Measurements from ENCODE around the gene SLC15A2.
"Not testable (repeated sequence)": the region's sequence is repeated elsewhere in the genome, so short reads cannot be mapped to it uniquely, and the experiment has no call there.

SLC15A2 gene

GRCh38 chr3:121894301-121894990 lies at the start of gene SLC15A2:
TSS of gene SLC15A2 (plus strand) at chr3:121894401. CDS start at chr3:121894477, 76 bp downstream.
- DNase-seq: no peak

DNA sequence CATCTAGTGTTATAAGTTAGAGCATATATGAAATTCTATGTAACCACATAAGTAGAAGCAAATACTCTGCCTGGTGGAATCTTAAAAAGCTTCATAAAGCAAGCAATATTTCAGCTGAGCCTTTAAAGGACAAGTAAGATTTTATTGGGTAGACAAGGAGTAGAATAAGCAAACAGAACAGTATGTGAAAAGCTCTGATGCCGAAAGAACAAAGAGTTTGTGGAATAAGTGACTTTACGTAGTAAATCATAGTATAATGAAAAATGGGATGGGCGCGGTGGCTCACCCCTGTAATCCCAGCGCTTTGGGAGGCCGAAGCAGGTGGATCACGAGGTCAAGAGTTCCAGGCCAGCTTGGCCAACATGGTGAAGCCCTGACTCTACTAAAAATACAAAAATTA lies 49.3 kb upstream of the SLC15A2 start:
- no peak for DNase-seq

GRCh38 chr3:121852256-121852655 lies 41.9 kb upstream of the SLC15A2 start:
- DNase-seq: no peak

- no peak for DNase-seq
Measured at GRCh38 chr3:121855555-121855954, 38.6 kb upstream of the SLC15A2 start.

DNA sequence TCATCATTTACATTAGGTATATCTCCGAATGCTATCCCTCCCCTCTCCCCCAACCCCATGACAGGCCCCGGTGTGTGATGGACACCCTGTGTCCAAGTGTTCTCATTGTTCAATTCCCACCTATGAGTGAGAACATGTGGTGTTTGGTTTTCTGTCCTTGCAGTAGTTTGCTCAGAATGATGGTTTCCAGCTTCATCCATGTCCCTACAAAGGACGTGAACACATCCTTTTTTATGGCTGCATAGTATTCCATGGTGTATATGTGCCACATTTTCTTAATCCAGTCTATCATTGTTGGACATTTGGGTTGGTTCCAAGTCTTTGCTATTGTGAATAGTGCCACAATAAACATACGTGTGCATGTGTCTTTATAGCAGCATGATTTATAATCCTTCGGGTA lies 36.4 kb upstream of the SLC15A2 start:
- not testable (repeated sequence) for DNase-seq

DNA sequence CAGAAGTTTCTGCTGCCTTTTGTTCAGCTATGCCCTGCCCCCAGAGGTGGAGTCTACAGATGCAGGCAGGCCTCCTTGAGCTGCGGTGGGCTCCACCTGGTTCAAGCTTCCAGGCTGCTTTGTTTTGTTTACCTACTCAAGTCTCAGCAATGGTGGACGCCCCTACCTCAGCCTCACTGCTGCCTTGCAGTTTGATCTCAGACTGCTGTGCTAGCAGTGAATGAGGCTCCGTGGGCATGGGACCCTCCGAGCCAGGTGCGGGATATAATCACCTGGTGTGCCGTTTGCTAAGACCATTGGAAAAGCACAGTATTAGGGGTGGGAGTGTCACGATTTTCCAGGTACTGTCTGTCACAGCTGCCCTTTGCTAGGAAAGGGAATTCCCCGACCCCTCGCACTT lies 31.0 kb upstream of the SLC15A2 start:
- not testable (repeated sequence) for DNase-seq

- DNase-seq: no peak
Measured at GRCh38 chr3:121863801-121864200, 30.4 kb upstream of the SLC15A2 start.

- DNase-seq: no peak
Measured at GRCh38 chr3:121869736-121870135, 24.5 kb upstream of the SLC15A2 start.

DNA sequence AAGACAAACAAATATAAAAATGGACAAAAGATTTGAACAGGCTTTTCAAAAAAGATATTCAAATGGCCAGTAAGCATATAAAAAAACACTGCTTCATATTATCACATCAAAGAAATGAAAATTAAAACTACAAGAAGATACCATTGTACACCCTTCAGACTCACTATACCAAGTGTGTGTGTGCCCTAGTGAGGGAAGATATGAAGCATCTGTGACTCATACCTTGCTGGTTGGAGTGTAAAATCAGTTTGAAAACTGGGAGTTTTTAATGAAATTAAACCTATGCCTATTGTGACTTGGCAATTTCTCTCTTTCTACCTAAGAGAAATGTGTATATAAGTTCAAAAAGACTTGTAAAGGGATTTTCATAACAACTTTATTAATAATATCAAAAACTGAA lies 23.5 kb upstream of the SLC15A2 start:
- DNase-seq: no peak

DNA sequence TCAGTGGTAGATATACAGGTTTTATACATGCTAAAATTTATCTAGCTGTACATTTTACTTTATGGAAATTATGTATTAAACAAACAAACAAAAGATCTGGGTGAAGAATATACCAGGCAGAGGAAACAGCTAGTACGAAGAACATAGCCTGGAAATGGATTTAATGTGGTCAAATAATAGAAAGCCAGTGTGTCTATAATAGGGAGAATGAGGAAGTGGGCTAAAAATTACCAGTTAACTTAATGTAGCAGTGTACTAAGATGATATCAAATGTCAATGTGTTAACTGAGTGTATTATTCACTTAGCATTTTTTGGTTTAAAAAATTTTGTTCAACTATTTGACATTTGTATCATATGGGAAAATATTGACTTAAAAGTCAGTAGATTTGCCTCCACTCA lies 22.8 kb upstream of the SLC15A2 start:
- no peak for DNase-seq

GRCh38 chr3:121878411-121878810 lies 15.8 kb upstream of the SLC15A2 start:
- DNase-seq: no peak

DNA sequence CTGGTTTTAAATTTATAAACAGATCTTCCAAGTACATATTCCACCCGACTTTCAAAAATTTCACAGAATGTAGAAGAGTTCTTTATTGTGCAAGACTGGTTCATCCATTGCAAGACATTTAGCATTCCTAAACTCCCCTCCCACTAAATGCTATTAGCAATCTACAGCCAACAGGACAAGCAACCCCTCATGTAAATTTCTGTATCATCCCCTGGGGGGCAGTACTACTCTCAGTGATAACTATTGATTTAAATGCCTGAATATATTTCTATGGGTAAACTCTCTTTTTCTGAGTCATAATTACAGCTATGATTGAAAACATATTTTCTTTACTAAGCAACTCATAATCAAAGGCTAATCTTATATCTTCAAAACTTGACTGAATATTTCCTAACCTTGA lies 10.7 kb upstream of the SLC15A2 start:
- DNase-seq: no peak

DNA sequence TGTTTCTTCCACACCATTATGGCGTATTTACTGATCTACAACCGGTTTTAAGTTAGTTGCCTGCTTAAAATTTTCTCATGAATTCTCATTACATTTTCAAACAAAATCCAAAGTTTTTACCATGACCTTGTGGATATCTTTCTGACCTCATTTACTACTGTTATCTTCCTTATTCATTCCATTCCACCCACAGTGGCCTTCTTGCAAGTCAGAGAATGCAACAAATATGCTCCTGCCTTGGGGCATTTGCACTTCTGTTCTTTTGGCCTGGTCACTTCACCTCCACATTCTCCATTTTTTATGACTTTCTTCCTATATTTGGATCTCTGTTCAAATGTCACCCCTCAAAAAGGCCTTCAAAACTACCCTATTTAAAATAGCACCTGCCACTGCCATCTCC lies 8.8 kb upstream of the SLC15A2 start:
- DNase-seq: no peak

DNA sequence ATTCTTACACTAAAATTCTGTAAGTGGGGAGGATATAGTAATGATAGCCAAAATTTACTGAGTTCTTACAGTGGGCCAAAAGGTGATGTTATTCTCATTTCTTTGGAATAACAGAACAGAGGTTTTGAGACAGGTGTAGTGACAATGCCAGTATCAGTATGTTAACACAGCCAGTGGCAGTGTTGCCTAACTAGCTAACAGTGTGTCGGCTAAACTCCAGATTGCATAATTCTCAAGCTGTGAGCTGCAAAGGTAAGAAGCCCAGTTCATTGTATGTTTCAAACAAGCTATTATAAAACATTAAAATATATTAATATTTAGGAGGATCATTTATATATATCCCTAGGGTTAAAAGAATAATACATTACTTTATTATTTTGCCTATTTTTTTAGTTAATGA lies 920 bp downstream of the SLC15A2 start:
- no peak for DNase-seq

DNA sequence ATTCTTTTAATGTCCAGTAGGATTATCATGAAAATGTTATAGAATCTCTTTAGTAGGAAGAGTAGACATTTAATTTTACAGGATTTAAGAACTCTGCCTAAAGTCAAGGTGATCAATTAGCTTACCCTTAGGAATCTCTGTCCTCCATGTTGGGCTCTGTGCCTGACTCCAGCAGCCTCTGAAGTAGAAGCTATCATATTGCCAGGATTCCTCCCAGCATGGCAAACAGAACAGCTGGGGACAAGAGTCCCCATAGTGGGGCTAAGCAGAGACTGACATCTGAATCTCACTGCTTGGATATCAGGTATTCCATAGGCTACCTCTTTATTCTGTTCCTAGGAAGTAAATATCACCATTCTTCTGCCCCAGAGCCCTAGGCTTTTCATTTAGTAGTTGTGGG lies 1.5 kb downstream of the SLC15A2 start:
- DNase-seq: no peak

DNA sequence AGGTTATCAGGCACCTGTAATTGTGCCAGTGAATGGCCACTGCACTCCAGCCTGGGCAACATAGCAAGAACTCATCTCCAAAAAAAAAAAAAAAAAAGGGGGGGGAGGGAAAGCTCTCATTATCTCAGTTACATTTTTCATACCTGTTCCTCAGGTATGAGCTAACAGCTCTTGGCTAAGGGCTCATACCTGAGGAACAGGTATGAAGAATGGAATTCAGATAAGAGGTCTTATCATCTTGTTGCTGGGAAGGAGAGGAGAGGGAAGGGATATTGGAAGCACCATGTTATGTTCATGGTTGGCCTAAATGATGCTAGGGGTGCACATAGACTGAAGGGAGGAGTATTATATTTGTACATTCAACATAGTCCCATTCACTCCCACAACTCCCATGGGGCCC lies 2.6 kb downstream of the SLC15A2 start:
- no peak for DNase-seq

GRCh38 chr3:121897296-121897695 lies 3.1 kb downstream of the SLC15A2 start:
- DNase-seq: no peak

DNA sequence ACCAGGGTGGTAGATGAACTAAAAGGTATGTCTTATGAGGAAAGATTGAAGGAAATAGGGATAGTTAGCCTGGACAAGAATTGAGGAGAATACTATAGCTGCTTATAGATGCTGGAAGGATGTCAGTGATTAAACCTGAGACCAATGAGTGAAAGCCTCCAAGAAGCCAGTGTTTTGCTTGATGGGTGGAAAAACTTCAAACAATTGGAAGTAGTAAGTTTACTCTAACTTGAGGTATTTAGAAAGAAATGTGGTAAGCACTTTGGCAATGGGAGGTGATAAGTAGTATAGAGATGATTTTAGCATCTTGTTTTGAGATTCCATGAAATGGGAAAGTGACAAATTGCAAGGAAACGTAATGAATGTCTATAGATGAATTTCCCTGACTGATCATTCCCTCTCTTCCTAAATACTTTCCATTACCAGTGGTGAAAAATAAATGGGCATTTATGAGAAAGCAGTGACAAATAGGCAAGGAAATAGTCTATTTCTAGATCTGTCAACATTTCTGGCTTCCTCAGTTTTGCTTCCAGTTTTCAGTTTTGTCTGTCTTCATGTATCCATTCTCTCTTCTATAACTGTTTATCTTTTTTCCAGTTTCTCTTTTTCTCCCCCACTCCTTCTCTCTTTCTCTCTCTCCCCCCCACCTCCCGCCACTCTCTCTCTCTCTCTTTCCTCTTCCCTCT lies 19.2 kb downstream of the SLC15A2 start:
- no peak for DNase-seq

GRCh38 chr3:121914081-121914998 lies 20.1 kb downstream of the SLC15A2 start:
- no peak for DNase-seq

DNA sequence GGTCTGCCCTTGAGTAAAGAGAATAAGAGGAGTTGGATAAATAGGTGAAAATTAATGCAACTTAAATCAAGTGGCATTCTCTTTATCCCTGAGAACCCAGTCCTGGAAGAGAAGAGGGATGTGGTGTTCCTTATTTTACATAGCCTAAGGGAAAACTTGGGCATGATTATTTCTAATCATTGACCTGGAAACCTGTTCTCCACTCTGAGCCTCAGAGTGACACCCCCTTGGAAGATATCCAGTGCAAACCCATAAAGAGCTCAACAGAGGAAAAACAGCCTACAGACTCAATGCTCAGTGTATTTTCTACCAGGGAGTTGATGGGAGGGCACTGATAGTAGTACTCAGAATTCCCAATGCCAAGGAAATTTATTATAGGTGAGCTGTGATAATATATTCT lies 22.0 kb downstream of the SLC15A2 start:
- no peak for DNase-seq

DNA sequence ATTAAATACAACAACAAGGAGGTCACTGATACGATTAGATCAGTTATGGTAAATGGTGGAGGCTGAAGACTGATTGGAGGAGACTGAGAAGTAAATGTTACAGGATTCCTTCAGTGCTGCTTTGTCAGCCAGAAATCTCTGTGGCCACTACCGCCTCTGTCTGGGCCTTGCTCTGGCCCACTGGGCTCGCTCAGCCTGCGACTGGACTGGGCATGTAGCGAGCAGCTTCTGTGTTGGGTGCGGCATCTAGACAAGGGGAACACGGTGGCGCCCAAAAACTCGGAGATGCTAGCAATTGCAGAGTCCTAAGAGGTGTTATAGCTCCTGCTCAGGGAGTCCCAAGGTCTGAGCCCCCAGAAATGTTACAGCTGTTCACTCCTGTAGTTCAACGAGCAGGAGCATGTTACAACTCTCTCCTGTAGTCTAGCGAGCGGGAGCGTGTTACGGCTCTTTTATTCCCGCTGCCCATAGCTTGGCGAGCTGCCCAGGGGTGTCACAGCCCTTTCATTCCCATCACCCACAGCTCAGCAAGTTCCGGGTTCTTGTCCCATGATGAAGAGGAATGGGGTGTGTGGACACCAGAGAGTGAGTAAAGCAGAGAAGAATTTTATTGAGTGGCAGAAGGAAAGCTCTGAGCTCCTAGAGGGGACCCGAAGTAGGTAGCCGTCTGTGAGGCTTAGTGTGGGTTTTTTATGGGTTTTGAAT lies 24.7 kb downstream of the SLC15A2 start:
- DNase-seq: no peak

- no peak for DNase-seq
Measured at GRCh38 chr3:121924734-121925133, 30.5 kb downstream of the SLC15A2 start.

GRCh38 chr3:121926380-121926779 lies 32.2 kb downstream of the SLC15A2 start:
- DNase-seq: no peak

Measured in activated CD4-positive, alpha-beta T cell treated with anti-CD3 and anti-CD28 coated beads for 48 hours (primary cell).